CD1c-positive myeloid dendritic cell (primary cell): ENCODE measurements around the gene MKS1.

ENCODE experiments used
- DNase-seq: peaks from one replicate; pipeline ENCODE4 v3.0.0-alpha.2; 2016; ENCODE audit errors: extremely low spot score

The MKS1 gene

GRCh38 chr17:58219007-58219788 is at the start of gene MKS1:
Gene MKS1, minus strand, starts transcription at chr17:58219255. Its CDS starts 25 bp downstream, at chr17:58219230.
- DNase-seq, result peak; percentile 98

- DNase-seq, result no peak
Observed at GRCh38 chr17:58268326-58268725, 49.3 kb upstream of the MKS1 start.

GRCh38 chr17:58267347-58268324 is 48.6 kb upstream of the MKS1 start:
- DNase-seq, result no peak

- no peak for DNase-seq
Observed at GRCh38 chr17:58265902-58266875, 47.1 kb upstream of the MKS1 start.

- DNase-seq, result no peak
Observed at GRCh38 chr17:58265271-58265670, 46.2 kb upstream of the MKS1 start.

- DNase-seq, result no peak
Observed at GRCh38 chr17:58264407-58265103, 45.5 kb upstream of the MKS1 start.

- DNase-seq, result no peak
Observed at GRCh38 chr17:58263773-58264172, 44.7 kb upstream of the MKS1 start.

- no peak for DNase-seq
Observed at GRCh38 chr17:58262149-58262548, 43.1 kb upstream of the MKS1 start.

GRCh38 chr17:58254803-58255202 is 35.7 kb upstream of the MKS1 start:
- no peak for DNase-seq

GRCh38 chr17:58253082-58253481 is 34.0 kb upstream of the MKS1 start:
- DNase-seq, result no peak

- no peak for DNase-seq
Observed at GRCh38 chr17:58252141-58252540, 33.1 kb upstream of the MKS1 start.

- DNase-seq, result no peak
Observed at GRCh38 chr17:58250344-58251011, 31.4 kb upstream of the MKS1 start.

- DNase-seq, result peak; percentile 78
Observed at GRCh38 chr17:58249270-58250133, 30.4 kb upstream of the MKS1 start.

- DNase-seq, result no peak
Observed at GRCh38 chr17:58248955-58249269, 29.9 kb upstream of the MKS1 start.

GRCh38 chr17:58247511-58248363 is 28.7 kb upstream of the MKS1 start:
- DNase-seq, result peak; percentile 20

GRCh38 chr17:58246781-58247180 is 27.7 kb upstream of the MKS1 start:
- no peak for DNase-seq

GRCh38 chr17:58246104-58246740 is 27.2 kb upstream of the MKS1 start:
- DNase-seq, result no peak
